HepG2 (cell line): ENCODE data around the gene PRUNE1. TPM values are rescaled to one million over a fixed set of nuclear protein-coding genes. Genes with fewer than 3 reads are reported as not detected.

Experiments used
- BCL6 ChIP-seq: IDR thresholded peaks from 2 replicates; pipeline ENCODE4 v1.6.1; 2016; ENCODE audit warnings: missing genetic modification reagents, missing compliant biosample characterization
- CCDC6 ChIP-seq: sonication (generic); formaldehyde crosslinking; IDR thresholded peaks from 2 replicates; pipeline ENCODE4 v1.8.1; 2022; ENCODE audit warnings: mild to moderate bottlenecking, missing genetic modification reagents, moderate library complexity
- FOXA1 ChIP-seq, 2 experiments: fragments of 450-650 bp in 1 of 2; sonication (generic) in 1 of 2; formaldehyde crosslinking in 1 of 2; IDR thresholded peaks; 2 replicates each; pipeline versions ENCODE4 v1.4.0 to v1.6.1; 2016 to 2020; ENCODE audit warnings: missing genetic modification reagents in 1 of 2
- HDAC2 ChIP-seq: sonication (generic); formaldehyde crosslinking; IDR thresholded peaks from 2 replicates; pipeline ENCODE4 v1.4.0; 2020; ENCODE audit warnings: missing genetic modification reagents
- KMT2B ChIP-seq: IDR thresholded peaks from 2 replicates; pipeline ENCODE4 v1.6.1; 2016; ENCODE audit warnings: missing genetic modification reagents, missing compliant biosample characterization
- MAF1 ChIP-seq: sonication (generic); formaldehyde crosslinking; IDR thresholded peaks from 2 replicates; pipeline ENCODE4 v1.5.0; 2020; ENCODE audit warnings: missing genetic modification reagents, borderline replicate concordance
- NR2F6 ChIP-seq, 2 experiments: IDR thresholded peaks; 2 replicates each; pipeline ENCODE4 v1.6.1; 2016; ENCODE audit warnings: antibody characterized with exemption in 1 of 2, mild to moderate bottlenecking in 1 of 2
- PITX1 ChIP-seq: sonication (generic); formaldehyde crosslinking; IDR thresholded peaks from 2 replicates; pipeline ENCODE4 v1.5.1; 2020; ENCODE audit warnings: mild to moderate bottlenecking, missing genetic modification reagents
- POLR2A ChIP-seq, 2 experiments: IDR thresholded peaks; 2 replicates each; pipeline ENCODE4 v1.6.1; 2011; ENCODE audit warnings: low read depth in 2 of 2, low read length in 2 of 2, mild to moderate bottlenecking in 1 of 2, moderate library complexity in 1 of 2; ENCODE audit not compliant: insufficient read depth in 1 of 2
- STAG1 ChIP-seq: sonication (generic); formaldehyde crosslinking; IDR thresholded peaks from 2 replicates; pipeline ENCODE4 v1.4.0; 2020; ENCODE audit warnings: missing genetic modification reagents
- ZBTB42 ChIP-seq: sonication (generic); formaldehyde crosslinking; IDR thresholded peaks from 2 replicates; pipeline ENCODE4 v1.5.0; 2020; ENCODE audit warnings: mild to moderate bottlenecking, missing genetic modification reagents
- ZC3H4 ChIP-seq: sonication (generic); formaldehyde crosslinking; IDR thresholded peaks from 2 replicates; pipeline ENCODE4 v1.4.0; 2020; ENCODE audit warnings: missing genetic modification reagents, borderline replicate concordance
- ZFP36L2 ChIP-seq: sonication (generic); formaldehyde crosslinking; IDR thresholded peaks from 2 replicates; pipeline ENCODE4 v1.4.0; 2020; ENCODE audit warnings: missing genetic modification reagents
- ZMYM4 ChIP-seq: sonication (generic); formaldehyde crosslinking; IDR thresholded peaks from 2 replicates; pipeline ENCODE4 v1.8.1; 2023; ENCODE audit warnings: mild to moderate bottlenecking, missing genetic modification reagents
- ZNF44 ChIP-seq: sonication (generic); formaldehyde crosslinking; IDR thresholded peaks from 2 replicates; pipeline ENCODE4 v1.5.1; 2020; ENCODE audit warnings: mild to moderate bottlenecking, missing genetic modification reagents
- ZNF441 ChIP-seq: sonication (generic); formaldehyde crosslinking; IDR thresholded peaks from 2 replicates; pipeline ENCODE4 v1.7.0; 2021; ENCODE audit warnings: missing genetic modification reagents, borderline replicate concordance
- ZNF569 ChIP-seq: sonication (generic); formaldehyde crosslinking; IDR thresholded peaks from 2 replicates; pipeline ENCODE4 v1.5.0; 2020; ENCODE audit warnings: mild to moderate bottlenecking, missing genetic modification reagents, moderate library complexity, borderline replicate concordance
- polyA plus RNA-seq, 8 experiments: library from polyadenylated mRNA; depleted of rRNA in 3 of 8; stranded (reverse) in 7 of 8; unstranded in 1 of 8; fragments of >200 nt; fragmentation: Illumina TruSeq in 4 of 8; extraction: Trizol in 4 of 8; gene quantifications; 2 replicates each; pipeline versions ENCODE4 v1.2.1 to v1.2.3, GENCODE V29; 2011 to 2016; ENCODE audit warnings: low read depth in 4 of 8, missing spikeins in 1 of 8, mixed read lengths in 1 of 8; ENCODE audit not compliant: insufficient read depth in 1 of 8
- total RNA-seq, 5 experiments: library from RNA; depleted of rRNA; stranded (reverse); fragments of >200 nt; fragmentation: Illumina TruSeq; extraction: Trizol; gene quantifications; 2 replicates each; pipeline ENCODE4 v1.2.3, GENCODE V29; 2016; ENCODE audit warnings: low read depth in 1 of 5
- TF ChIP-seq, protein P1 (sequence below): IDR thresholded peaks from 2 replicates; pipeline ENCODE4 v1.6.1; 2016; ENCODE audit warnings: missing genetic modification reagents, missing compliant biosample characterization
- TF ChIP-seq, protein P2 (sequence below): sonication (generic); formaldehyde crosslinking; IDR thresholded peaks from 2 replicates; pipeline ENCODE4 v1.4.0; 2020; ENCODE audit warnings: missing genetic modification reagents
- TF ChIP-seq, protein P3 (sequence below): sonication (generic); formaldehyde crosslinking; IDR thresholded peaks from 2 replicates; pipeline ENCODE4 v1.5.1; 2020; ENCODE audit warnings: missing genetic modification reagents, mild to moderate bottlenecking, borderline replicate concordance
- TF ChIP-seq, protein P4 (sequence below): sonication (generic); formaldehyde crosslinking; IDR thresholded peaks from 2 replicates; pipeline ENCODE4 v1.5.0; 2020; ENCODE audit warnings: mild to moderate bottlenecking, missing genetic modification reagents
- TF ChIP-seq, protein P5 (sequence below): sonication (generic); formaldehyde crosslinking; conservative IDR thresholded peaks from 2 replicates; pipeline ENCODE4 v1.8.1; 2023; ENCODE audit warnings: missing genetic modification reagents

Gene PRUNE1
- total and polyA plus RNA-seq, 2 of the 13 experiments (the other 11 are each of a cell fraction or from before 2014, with no cell fraction given): 19.0 to 31.9 TPM

DNA sequence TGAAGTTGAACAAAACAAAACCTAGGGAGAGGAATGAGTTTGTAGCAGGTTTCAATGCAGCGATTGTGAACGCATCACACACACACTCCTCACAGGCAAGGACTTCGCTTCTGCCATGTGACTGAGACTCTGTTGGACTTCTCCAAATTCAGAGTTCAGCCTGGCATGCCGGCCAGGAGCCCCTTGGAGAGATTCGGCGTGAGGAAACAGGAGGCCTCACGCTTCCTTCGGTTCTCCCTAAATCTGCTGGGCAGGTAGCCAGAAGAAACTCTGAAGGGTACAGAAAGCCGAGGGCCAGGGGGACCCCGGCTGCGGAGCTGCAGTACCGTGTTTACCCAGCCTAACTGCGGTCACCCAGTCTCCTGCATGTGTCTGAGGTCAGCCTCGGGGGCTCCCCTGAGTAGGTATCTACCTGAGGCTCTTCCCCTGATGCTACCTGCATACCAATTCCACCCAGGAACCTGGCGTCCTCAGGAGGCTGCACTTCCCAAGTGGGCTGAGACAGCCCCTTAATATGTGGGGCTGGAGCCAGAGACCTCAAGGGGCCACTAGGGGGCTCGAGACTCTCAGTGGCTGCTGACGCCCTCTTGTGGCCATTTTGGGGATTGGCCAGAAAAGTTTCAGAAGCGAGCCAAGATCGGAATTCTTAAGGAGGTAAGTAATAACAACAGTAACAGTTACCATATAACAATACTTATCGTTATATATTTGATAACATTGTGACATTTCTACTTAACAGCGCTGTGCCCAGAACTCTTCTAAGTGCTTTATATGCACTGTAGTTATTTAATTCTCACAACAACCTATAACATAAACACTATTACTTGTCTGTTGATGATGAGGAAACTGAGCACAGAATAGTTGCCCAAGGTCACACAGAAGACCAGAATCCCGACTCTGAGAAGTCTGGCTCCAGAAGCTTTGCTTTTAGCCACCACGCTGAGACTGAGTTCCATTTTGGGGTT lies 28.9 kb upstream of the PRUNE1 start (continued):
- TF ChIP-seq ZNF441 (CRISPR knock-in tag) (no peak), ZMYM4 (CRISPR knock-in tag) (peak; percentile 49), HDAC2 (peak; percentile 57), NR2F6 (IDR thresholded peaks at IDR 0.05) (no peak), NR2F6 (CRISPR knock-in tag; IDR thresholded peaks at IDR 0.05) (peak; percentile 65; the same call in 1 of the 2 replicates), POLR2A (IDR thresholded peaks at IDR 0.05; ENCODE audit: insufficient read depth in 1 of 2, low read depth in 2 of 2, low read length in 2 of 2) (0 out of 4 replicates have a peak, but pooled peaks of 1 of the 2 experiments have one; percentile 26), STAG1 (CRISPR knock-in tag) (peak; percentile 71), ZBTB42 (CRISPR knock-in tag) (0 out of 2 replicates have a peak, but pooled peaks have one; percentile 48), PITX1 (CRISPR knock-in tag) (0 out of 2 replicates have a peak, but pooled peaks have one; percentile 39), ZFP36L2 (CRISPR knock-in tag) (no peak), ZNF44 (CRISPR knock-in tag) (0 out of 2 replicates have a peak, but pooled peaks have one; percentile 41), BCL6 (CRISPR knock-in tag) (peak; percentile 20), CCDC6 (CRISPR knock-in tag) (0 out of 2 replicates have a peak, but pooled peaks have one; percentile 38), ZC3H4 (CRISPR knock-in tag) (no peak), ZNF569 (no peak), MAF1 (0 out of 2 replicates have a peak, but pooled peaks have one; percentile 59), KMT2B (CRISPR knock-in tag) (peak; percentile 57; the same call in 1 of the 2 replicates), FOXA1 (IDR thresholded peaks at IDR 0.05) (no peak), FOXA1 (CRISPR knock-in tag; IDR thresholded peaks at IDR 0.05) (peak; percentile 43; the same call in 1 of the 2 replicates)
- TF ChIP-seq, protein P1, sequence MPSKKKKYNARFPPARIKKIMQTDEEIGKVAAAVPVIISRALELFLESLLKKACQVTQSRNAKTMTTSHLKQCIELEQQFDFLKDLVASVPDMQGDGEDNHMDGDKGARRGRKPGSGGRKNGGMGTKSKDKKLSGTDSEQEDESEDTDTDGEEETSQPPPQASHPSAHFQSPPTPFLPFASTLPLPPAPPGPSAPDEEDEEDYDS (CRISPR knock-in tag): 0 out of 2 replicates have a peak, but pooled peaks have one; percentile 11
- TF ChIP-seq, protein P2, sequence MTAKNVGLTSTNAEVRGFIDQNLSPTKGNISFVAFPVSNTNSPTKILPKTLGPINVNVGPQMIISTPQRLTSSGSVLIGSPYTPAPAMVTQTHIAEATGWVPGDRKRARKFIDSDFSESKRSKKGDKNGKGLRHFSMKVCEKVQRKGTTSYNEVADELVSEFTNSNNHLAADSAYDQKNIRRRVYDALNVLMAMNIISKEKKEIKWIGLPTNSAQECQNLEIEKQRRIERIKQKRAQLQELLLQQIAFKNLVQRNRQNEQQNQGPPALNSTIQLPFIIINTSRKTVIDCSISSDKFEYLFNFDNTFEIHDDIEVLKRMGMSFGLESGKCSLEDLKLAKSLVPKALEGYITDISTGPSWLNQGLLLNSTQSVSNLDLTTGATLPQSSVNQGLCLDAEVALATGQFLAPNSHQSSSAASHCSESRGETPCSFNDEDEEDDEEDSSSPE (CRISPR knock-in tag): peak; percentile 14; the same call in 1 of the 2 replicates
- TF ChIP-seq, protein P3, sequence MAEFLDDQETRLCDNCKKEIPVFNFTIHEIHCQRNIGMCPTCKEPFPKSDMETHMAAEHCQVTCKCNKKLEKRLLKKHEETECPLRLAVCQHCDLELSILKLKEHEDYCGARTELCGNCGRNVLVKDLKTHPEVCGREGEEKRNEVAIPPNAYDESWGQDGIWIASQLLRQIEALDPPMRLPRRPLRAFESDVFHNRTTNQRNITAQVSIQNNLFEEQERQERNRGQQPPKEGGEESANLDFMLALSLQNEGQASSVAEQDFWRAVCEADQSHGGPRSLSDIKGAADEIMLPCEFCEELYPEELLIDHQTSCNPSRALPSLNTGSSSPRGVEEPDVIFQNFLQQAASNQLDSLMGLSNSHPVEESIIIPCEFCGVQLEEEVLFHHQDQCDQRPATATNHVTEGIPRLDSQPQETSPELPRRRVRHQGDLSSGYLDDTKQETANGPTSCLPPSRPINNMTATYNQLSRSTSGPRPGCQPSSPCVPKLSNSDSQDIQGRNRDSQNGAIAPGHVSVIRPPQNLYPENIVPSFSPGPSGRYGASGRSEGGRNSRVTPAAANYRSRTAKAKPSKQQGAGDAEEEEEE (CRISPR knock-in tag): no peak
- TF ChIP-seq, protein P4, sequence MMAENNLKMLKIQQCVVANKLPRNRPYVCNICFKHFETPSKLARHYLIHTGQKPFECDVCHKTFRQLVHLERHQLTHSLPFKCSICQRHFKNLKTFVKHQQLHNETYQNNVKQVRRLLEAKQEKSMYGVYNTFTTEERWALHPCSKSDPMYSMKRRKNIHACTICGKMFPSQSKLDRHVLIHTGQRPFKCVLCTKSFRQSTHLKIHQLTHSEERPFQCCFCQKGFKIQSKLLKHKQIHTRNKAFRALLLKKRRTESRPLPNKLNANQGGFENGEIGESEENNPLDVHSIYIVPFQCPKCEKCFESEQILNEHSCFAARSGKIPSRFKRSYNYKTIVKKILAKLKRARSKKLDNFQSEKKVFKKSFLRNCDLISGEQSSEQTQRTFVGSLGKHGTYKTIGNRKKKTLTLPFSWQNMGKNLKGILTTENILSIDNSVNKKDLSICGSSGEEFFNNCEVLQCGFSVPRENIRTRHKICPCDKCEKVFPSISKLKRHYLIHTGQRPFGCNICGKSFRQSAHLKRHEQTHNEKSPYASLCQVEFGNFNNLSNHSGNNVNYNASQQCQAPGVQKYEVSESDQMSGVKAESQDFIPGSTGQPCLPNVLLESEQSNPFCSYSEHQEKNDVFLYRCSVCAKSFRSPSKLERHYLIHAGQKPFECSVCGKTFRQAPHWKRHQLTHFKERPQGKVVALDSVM (CRISPR knock-in tag): peak; percentile 65
- TF ChIP-seq, protein P5, sequence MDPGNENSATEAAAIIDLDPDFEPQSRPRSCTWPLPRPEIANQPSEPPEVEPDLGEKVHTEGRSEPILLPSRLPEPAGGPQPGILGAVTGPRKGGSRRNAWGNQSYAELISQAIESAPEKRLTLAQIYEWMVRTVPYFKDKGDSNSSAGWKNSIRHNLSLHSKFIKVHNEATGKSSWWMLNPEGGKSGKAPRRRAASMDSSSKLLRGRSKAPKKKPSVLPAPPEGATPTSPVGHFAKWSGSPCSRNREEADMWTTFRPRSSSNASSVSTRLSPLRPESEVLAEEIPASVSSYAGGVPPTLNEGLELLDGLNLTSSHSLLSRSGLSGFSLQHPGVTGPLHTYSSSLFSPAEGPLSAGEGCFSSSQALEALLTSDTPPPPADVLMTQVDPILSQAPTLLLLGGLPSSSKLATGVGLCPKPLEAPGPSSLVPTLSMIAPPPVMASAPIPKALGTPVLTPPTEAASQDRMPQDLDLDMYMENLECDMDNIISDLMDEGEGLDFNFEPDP: 0 out of 2 replicates have a peak, but pooled peaks have one; percentile 41
